Midbrain (tissue), 1 donor: ENCODE data around the gene MYOCD.

Source experiments
- DNase-seq: peaks from one replicate; lab custom pipeline; 2025; lab: John Stamatoyannopoulos, UW

MYOCD gene

DNA sequence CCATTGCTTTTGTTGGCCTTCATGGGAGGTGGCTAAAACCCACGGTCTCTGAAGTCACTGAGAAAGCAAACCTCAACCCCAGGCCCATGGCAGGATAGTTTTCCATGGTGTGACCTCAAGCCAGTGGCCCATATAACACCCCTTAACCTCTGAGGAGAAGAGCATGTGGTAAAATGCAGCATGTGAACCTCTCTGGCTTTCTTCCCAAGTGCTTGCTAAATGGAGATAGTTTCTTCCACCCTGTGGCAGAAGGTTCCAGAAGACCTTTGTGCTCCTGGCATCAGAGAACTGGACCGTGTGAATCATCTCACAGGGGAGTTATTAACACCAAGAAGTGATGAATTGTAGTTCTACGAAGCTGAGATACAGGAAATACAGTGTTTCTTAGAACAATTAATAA lies 47.3 kb downstream of the MYOCD start:
- DNase-seq: no peak

DNA sequence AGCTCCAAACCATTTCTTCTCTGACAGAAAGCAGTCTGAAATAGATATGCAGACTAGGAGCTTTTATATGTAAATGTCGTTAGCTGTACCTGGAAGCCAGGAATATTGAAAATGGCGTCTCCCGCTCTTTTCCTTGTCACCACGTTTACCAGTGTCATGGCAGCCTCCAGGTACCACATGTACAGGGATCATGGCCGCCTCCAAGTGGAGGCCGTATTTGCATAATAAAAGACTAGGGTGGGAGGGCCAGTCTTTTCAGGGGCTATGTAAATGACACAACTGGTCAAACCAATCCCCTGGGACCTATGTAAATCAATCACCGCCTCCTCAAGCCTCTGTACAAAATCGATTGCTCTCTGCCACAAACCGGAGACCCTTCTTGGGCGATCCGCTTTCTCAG lies 54.3 kb downstream of the MYOCD start:
- DNase-seq: no peak

DNA sequence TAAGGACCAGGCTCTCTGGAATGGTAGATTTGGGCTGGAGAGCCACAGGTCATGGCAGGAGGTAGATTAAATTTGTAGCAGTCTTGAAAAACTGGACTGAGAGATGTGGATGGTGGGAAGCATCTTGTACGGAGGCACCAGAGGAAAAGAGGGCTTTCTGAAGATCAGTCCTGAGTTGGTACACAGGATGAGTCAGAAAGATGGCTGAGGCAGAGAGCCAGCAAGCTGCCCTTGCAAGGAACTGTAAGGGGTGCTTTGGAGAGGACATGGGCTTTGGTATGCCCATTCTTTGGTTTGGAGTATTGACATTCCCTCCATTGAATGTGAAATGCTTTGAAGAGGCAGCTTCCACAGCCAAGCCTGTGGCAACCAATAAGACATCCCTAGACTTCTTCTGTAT lies 55.9 kb downstream of the MYOCD start:
- no peak for DNase-seq

DNA sequence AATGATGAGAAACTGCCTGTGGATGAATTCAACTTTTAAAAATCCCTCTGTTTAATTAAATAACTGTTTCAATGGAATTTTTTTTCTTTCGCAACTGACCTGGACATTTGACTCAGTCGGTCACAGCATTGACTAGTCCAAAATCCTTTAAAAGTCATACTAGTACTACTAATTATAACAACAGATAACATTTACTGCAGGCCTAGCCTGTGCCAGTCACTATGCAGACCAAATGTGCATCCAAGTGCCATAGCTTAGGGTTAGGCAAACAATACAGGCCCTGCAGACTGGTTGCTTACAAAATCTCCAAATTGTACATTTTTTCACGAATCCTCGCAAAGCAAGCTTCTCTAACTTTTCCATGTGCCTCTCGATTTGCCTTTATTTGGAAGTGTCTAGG lies 56.6 kb downstream of the MYOCD start:
- DNase-seq: no peak

DNA sequence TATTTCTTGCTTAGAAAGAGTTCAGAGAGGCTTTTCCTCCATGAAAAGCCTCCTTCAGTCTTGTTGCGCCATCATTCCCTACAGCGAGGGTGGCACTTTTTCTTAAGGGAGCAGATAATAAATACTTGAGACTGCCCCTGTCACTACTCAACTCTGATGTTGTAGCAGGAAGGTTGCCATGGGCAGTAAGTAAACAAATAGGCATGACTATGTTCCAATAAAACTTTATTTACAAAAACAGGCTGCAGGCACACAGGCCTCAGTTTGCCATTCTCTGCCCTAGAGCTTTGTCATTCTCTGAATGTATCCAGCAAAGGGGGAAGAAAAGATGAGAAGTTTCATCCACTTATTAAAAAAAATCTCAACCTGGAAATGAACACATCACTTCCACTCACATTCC lies 60.4 kb downstream of the MYOCD start:
- DNase-seq: no peak

DNA sequence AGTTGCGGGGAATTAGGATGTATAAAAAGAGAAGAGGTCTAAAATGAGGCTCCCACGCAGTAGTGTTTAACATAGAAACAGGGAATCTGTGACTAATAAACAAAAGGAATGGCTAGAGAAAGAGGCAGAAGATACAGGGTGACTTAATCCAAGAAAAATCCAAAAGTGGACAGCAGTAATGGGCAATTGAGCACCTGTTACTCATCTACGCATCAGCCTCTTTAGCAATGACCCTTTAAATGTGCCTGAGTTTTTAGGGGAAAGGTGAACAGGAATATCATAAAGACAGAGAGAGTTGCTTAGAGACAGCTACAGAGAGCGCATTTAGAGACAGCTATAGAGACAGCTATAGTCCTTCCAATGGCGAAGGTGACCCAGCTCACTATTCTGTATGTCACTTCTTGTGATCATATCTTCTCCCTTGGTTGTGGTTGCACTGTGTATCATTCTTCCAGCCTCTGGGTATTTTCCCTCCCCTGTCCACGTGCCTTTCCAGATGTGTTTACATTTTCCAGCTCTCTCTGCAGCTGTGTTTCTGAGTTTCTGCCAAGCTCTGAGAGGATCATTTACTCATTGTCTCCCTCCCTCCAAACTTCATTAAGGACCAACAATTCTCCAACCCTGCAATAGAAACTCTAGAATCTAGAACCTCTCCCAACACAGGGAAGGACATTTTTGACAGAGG lies 61.5 kb downstream of the MYOCD start:
- no peak for DNase-seq

DNA sequence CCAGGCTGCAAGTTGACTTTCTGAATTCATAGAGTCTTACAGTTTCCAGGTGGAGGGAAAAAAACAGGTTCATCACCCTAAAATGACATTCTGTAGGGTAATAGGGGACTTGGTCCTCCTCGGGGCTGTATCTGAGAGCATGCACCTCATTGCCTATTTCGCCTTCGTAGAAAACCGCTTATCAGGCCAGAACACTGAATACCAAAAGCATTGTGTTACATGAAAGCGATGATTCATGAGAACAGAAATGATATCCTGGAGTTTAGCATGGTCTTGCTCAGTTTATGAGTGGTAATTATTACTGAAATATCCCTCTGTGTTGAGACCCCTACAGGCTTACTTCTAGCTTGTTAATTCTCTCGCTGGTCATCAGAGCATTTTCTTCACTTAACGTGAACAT lies 62.2 kb downstream of the MYOCD start:
- DNase-seq: no peak

DNA sequence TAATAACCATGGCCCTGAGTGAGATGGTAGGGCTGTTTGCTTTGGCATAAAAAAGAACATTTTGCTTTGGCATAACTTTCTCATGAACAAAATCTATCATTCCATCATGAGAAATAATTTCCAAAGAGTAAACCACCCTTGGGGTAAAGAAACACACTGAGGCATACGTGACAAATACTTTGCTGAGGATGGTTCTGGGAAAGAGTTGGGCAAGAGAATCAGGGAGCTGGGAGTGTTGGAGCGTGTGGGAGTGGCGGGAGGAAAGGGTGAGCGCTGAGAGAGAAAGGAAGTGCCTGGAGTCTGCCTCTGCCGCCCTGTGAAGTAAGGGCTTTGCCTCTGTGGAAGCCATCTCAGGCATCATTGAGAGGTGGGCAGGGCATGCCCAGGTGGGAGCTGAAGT lies 63.4 kb downstream of the MYOCD start:
- no peak for DNase-seq

DNA sequence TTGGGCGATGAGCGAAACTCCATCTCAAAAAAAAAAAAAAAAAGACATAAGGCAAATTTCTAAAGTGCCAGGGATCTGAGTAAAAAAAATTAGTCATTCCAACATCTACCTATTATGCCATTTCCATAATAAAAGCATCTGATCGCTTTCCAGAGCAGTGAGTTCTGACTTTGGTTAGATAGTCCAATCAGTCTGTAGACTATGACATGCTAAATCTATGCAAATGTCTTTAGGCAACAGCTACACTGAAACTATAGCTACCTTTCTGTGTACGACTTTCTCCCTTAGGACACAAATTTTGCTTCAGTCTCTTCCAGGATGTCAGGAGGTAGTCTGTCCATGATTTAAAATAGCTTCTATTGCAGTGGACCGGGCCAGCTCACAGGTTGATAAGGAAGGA lies 64.7 kb downstream of the MYOCD start:
- DNase-seq: no peak

DNA sequence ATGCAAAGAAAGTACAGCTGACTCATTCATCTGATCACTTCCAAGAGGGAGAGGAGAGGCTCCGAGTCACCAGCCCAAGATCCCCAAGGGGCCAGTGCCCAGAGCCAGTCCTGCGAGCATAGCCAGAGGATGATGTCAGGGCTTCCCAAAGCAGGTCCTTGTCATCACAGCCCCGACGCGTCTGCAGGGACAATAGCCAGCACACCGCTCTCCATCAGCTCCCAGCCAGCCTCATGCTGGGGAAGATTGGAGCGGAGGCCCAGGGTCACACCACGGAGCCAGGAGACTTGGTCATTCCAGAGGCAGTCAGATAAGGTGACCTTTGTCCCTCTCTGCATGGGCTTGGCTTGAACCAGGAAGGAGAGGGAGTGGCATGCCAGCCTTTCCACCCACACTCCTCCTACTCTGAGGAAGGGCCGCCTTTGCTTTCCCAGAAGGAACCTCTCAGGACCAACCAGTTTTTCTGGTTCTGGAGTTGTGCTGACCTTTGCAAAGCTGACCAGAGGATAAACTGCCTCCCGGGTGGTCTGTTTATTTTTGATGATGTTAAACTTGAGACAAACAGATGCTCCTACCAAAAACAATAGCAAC lies 65.3 kb downstream of the MYOCD start:
- no peak for DNase-seq

DNA sequence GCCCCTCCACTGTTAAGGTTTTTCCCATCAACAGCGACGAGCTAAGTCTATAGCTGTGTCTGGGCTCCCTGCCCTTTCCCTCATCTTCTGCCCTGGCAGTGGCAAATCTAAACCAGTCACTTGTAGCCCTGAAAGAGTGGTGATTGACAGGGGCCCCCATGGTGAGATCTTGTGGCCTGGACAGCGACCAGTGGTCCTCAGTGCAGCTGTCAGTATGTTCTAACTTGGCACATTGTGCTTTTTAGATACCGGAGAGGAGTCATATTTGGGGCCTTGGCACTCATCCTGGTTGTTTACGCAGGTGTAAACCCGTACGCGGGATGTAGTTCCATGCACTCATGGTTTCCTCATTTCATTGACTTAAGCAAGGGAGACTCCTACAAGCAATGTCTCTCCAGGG lies 66.1 kb downstream of the MYOCD start:
- no peak for DNase-seq

DNA sequence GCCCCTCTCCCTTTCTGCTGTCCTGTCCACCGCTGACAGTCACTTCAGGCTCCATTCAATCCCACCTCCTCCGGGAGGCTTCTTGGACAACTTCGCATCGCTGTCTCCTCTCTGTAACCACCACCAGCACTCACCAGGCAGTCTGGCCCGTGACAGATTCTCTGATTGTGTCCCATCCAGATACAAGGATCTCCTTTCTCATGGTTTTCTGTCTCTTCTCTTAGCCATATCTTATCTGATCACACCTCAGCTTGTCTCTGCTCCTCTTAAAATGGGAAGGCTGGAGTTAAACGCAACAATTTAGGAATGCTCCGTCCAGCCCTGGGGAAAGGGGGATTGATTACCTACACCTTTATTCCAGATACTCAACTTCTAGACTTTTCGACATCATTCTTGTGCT lies 66.7 kb downstream of the MYOCD start:
- DNase-seq: no peak

DNA sequence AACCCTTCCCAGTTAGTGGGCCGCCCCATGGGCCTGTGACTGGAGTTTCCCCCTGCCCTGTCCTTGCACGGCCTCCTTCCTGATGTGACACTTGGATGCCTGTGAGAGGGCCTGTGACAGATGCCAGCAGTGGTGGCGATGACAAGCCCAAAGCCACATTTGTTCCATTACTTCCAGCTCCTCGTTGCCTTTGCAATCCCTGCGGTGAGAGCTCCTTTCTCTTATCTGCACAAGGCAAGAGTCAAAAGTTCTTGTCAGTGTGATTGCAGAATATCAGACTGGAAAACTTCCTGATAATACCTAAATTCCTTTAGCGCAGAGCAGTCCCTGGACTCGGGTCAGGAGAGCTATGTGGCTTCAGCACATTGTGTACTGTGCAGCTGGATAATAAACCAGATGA lies 69.2 kb downstream of the MYOCD start:
- DNase-seq: no peak

DNA sequence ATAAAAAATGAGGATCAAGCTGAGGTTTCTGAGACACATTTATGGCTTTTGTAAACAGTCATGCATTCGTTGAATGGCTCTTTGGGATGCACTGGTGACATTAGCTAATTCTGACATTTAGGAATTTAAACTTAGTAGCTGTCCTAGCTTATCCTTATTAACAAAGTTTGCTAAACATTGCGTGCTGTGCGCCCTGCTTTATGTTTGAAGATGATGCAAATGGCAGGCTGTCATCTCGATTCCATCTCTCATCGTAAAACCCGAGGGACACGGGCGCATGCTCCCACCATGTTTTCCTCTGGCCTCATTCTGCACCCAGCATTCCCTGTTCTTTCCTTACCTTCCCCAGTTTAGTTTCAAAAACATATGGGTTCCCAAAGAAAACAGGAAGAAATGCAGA lies 69.8 kb downstream of the MYOCD start:
- no peak for DNase-seq

DNA sequence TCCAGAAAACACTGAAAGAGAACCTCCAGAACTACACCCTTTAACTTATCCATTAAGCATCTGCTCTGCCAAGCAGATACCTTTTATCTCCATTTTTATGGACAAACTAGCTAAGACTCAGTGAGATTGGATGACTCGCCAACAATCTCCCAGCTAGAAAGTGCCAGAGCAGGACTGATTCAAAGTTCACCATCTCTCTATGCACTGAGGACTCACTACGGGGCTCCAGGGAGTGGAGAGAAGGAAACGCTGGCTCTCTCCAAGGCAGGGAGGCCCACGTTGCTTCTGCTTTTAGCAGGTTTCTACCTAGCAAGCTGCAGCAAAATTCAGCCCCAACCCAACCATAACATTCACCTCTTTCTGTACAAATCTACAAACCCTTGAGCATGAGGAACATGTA lies 70.8 kb downstream of the MYOCD start:
- no peak for DNase-seq

DNA sequence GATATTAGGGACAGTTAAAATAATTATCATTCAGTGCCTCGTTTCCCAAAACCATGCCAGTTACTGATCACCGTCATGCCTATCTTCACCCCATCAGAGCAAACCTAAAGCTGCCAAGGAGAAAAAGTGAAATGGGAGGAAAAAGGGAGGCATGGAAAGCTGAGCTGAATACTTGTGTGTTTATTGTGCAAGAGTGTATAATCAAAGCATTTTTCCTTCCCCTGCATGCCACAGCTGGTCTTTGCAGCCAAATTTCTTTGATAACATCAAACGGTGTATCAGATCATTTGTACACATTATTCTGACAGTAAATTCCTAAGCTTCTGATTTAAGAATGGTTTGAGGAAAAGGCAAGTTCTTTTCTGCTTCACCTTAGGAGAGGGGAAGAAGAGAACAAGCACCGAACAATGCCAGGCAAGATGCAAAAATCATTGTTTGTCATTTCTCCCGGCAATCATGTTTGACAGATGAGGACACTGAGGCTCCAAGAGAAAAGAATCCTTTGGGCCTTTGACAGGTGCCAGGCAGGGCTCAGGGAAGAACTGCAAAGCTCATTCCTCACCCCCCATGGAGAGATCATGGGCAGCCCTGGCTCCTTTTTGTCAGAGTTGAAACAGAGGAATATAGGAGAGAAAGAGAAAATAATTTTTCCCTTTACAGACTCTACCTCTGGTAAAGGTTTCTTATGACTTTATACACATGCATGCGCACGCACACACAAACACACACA lies 72.2 kb downstream of the MYOCD start:
- DNase-seq: no peak

DNA sequence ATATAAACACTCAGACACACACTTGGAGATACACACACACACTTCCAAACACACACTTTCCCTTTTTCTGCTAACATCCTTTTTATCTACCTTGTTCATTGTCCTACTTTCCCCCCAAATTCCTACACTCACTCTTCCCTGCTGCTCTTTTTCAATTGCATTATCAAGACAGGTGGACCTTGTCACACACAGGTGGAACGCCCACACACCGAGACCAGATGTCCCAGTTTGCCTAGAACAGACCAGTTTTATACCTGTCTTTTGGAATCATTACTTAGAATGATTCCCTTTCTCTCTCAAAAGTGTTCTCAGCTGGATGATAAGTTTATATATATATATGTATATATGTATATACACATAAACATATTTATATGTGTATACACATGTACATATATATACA lies 72.9 kb downstream of the MYOCD start:
- no peak for DNase-seq

DNA sequence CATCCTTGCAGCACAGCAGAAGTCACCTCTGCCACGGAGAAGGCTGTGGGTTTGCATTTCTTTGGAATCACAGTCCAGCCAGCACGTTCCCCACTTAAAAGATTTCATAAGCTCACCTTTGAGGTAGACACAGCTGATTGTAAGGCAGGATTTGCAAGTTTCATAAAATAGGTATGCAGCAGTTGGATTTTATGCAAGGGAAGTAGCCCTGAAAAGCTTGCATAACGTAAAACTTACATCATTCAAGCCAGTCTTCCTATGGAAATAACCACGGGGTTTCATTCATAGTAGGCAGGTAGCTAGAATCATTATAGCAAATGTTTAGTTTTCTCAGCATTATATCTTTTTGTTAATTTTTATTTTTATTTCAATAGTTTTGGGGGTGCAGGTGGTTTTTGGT lies 73.8 kb downstream of the MYOCD start:
- no peak for DNase-seq

DNA sequence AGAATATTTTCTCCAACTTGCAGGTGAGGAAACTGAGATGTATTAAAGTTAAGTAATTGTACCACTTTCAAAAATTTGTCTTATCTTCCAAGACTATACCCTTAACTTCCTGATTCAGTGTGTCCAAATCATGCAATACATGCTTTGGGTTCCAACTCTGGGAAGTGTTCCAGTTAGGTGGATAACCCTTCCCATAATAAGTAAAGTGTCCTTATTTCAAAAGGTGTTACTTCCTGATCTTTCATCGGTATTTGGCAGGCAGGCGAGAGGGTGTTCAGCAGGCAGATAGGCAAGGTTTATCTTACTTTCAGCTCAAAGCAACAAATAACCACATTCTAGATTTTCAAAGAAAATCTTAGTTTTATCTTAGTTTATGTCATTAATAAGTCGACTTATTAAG lies 77.4 kb downstream of the MYOCD start:
- no peak for DNase-seq

DNA sequence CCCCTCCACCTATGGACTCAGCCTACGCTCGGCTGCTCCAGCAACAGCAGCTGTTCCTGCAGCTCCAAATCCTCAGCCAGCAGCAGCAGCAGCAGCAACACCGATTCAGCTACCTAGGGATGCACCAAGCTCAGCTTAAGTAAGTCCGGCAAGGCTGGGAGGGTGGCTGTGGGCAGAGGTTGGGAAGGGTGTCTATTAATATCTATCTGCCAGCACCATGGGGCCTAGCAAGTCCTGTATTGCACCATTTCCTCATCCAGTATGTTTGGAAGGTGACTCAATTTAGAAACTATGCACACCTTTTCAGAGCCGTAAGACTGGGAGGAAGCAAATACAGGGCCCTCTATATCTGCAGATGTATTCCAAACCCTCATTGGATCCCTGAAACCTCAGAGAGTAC lies 78.6 kb downstream of the MYOCD start:
- no peak for DNase-seq

DNA sequence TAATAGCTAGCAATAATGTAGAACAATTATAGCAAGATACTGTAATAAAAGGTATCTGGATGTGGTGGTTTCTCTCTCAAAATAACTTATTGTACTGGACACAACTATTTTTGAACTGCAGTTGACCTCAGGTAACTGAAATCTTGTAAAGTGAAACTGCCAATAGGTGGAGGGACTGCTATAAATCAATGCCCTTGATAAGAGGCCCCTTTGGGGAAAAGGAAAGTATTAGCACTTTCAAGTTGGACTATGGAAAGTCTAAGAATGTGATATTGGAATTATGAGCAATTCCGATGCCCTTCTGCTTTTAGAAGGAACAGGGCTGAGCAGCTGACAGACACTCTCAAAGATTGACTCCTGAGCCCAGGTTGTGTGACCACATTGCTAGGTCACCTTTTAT lies 79.1 kb downstream of the MYOCD start:
- no peak for DNase-seq

DNA sequence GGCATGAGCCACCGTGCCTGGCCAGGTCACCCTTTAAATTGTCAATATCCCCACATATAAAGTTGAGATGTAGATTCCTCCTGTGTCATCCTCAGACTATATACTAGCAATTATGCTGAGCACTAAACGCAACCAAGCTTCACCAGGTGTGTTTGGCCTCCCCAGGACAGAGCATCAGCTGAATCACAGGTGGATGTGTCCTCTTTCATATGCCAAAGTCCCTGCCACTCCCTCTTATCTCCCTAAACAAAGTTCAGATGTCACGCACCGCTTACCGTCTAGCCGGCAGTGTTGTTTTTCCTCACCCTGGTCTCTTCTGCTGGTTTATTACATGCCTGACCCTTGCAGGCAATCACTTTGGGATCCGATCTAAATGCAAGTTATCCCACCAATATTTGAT lies 79.8 kb downstream of the MYOCD start:
- DNase-seq: no peak

DNA sequence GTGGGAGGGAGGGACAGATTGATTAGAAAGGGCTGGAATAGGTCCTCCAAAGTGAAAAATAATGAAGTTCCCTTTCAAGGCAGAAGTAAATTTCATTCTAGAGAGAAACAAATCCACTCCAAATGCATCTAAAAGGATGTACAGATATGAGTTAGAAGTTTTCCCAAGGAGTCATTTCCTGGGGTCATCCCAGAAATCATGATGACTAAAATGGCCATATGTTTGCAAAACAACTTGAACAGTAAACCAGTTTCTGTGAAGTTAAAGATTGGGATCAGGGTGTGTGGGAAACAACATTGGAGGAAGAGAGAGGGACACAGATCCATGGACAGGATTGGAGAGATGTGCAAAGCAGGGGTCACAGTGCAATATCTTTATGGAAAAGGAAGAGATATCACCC lies 91.1 kb downstream of the MYOCD start:
- no peak for DNase-seq

DNA sequence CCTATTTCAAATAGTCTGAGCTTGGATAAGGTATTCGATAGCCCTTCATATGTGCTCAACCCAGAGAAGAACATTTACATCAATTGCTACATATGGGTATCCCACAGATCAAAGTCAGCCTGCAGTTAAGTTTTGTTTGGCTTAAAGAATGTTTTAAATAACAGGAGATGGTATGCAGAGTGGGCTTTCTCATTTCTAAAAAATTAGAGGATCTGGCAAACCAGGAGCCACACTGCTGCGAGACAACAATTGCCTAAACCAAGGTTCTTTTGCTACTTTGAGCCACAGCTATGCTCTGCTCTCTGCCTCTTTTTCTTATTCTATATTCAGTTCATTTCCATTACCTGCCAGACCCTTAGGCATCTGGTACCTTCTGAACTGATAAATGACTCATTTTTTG lies 93.4 kb downstream of the MYOCD start:
- DNase-seq: no peak
